GM21723 (cell line): ENCODE measurements around the gene GPR158.

ENCODE experiments used
- ATAC-seq: cut with Tn5 transposase; IDR thresholded peaks from one replicate; pipeline ENCODE4 v1.9.1; 2021; ENCODE audit warnings: mild to moderate bottlenecking, moderate library complexity; ENCODE audit not compliant: unreplicated experiment

Gene GPR158

GRCh38 chr10:25493122-25493893 is 318.5 kb downstream of the GPR158 start:
- no peak for ATAC-seq

GRCh38 chr10:25497246-25497645 is 322.4 kb downstream of the GPR158 start:
- no peak for ATAC-seq

GRCh38 chr10:25498645-25499044 is 323.8 kb downstream of the GPR158 start:
- ATAC-seq: no peak

- no peak for ATAC-seq
Measured at GRCh38 chr10:25501912-25502311, 327.1 kb downstream of the GPR158 start.

- ATAC-seq: no peak
Measured at GRCh38 chr10:25502453-25502852, 327.7 kb downstream of the GPR158 start.

- ATAC-seq: no peak
Measured at GRCh38 chr10:25504306-25504705, 329.5 kb downstream of the GPR158 start.

GRCh38 chr10:25504838-25505237 is 330.0 kb downstream of the GPR158 start:
- ATAC-seq: no peak

- no peak for ATAC-seq
Measured at GRCh38 chr10:25505466-25505865, 330.7 kb downstream of the GPR158 start.

- ATAC-seq: no peak
Measured at GRCh38 chr10:25506821-25507335, 332.1 kb downstream of the GPR158 start.

- no peak for ATAC-seq
Measured at GRCh38 chr10:25508112-25508815, 333.5 kb downstream of the GPR158 start.

- no peak for ATAC-seq
Measured at GRCh38 chr10:25509151-25509550, 334.4 kb downstream of the GPR158 start.

- ATAC-seq: no peak
Measured at GRCh38 chr10:25522294-25522693, 347.5 kb downstream of the GPR158 start.

- ATAC-seq: no peak
Measured at GRCh38 chr10:25522946-25523608, 348.3 kb downstream of the GPR158 start.

- no peak for ATAC-seq
Measured at GRCh38 chr10:25530306-25530705, 355.5 kb downstream of the GPR158 start.

- no peak for ATAC-seq
Measured at GRCh38 chr10:25531457-25532061, 356.8 kb downstream of the GPR158 start.

- no peak for ATAC-seq
Measured at GRCh38 chr10:25532213-25532612, 357.4 kb downstream of the GPR158 start.

GRCh38 chr10:25536027-25536426 is 361.2 kb downstream of the GPR158 start:
- no peak for ATAC-seq

- no peak for ATAC-seq
Measured at GRCh38 chr10:25547382-25547781, 372.6 kb downstream of the GPR158 start.

GRCh38 chr10:25552283-25552919 is 377.6 kb downstream of the GPR158 start:
- no peak for ATAC-seq

- no peak for ATAC-seq
Measured at GRCh38 chr10:25555865-25556264, 381.1 kb downstream of the GPR158 start.

GRCh38 chr10:25556457-25556856 is 381.7 kb downstream of the GPR158 start:
- ATAC-seq: no peak
